NCI-H748 (cell line): Measurements from ENCODE around the gene SLIT3.

Source experiments
- DNase-seq: peaks from one replicate; lab custom pipeline; 2025; ENCODE audit not compliant: unreplicated experiment; lab: John Stamatoyannopoulos, UW

SLIT3 gene

DNA sequence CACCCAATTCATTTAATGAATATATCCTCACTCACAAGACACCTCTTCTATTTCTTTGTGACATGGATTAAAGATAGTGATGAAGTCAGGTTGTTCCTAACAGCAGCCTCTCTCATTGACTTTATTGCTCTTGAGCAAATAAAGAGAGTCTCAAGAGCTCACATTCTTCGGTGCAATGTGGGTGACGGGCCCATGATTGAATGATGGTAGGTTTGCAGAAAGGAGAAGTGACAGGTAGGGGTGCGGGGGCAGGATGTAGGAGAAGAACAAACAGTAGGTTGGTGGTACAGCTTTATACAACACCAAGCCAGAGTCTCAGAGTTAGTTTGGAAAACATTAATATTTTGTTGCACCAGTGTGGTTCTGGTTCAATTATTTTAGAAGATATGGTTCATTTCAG lies 122.2 kb downstream of the SLIT3 start:
- no peak for DNase-seq

DNA sequence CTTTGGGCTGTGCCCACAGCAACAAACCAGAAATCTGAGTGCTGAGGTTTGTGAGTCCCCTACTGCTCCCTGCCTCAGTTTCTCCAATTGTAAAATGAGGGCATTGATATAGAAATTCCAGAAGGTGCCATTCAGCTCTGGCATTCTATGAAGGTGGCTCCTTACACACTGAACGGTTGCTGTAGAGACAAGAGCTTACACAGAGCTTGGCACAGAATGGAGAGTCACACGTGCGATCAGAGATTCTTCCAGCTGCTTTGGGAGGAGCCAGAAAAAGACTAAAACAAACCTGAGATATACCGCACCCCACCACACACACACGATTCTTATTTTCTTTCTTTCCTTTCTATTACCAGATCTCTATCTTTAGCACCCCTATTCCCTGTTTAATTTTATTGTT lies 122.7 kb downstream of the SLIT3 start:
- no peak for DNase-seq

DNA sequence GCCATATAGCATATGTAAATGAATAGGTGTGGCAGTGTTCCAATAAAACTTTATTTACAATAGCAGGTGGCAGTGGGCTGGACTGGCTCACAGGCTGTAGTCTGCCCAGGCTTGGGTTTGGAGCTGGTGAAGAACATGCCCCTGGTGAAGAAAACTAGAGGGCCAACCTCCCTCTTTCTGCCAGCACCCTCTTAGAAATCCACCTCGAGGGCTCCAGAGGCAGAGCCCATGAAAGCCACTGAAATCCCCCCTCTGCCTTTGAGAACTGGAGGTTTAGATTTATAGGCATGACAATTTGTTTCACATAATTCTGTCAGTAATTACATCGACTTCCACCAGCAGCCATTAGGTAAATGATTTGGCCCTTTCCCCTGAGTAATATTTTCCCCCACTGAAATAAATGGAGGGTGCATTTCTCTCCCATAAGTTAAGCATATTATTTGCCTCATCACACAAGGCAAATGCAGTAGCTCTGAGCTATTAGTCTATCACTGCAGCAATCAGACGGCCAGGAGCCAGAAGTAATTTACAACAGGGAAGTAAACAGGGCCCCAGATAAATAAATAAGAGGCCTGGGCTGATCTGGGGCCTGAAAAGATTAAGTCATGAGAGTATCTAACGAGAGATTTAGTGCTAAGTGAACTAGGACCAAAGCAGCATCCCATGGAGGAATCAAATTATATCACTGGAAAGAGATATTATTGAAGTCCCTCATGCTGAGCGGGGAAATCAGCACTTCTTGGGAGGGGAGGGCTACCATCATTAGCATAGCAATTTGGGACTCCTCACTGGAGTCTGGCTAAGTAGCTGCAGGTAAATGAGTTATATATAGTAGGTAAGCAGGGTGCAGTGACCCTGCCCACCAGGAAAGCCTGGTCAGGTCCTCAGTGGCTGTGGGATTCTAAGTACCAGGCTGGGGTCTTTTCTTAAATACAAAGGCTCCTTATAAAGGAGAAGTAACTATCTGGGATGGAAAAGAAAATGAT lies 123.9 kb downstream of the SLIT3 start:
- DNase-seq, result no peak

DNA sequence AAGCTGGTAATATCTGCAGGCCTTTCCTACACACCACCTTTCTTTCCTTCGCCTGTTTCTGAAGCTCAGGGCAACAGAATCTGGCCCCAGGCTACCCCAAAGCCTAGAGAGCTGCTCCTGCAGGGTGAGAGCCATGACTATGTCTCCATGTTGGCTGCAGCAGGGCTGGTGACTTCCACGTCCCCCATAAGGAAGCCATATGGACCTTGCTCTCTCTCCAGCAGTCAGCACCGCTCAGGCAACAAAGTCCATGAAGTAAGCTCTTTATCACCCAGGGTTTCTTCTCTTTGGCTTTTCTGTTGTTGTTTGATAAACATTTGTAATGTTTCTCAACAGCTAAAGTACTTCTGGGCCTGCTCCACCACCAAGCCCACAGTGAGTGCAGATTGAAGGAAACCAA lies 125.2 kb downstream of the SLIT3 start:
- DNase-seq, result no peak

DNA sequence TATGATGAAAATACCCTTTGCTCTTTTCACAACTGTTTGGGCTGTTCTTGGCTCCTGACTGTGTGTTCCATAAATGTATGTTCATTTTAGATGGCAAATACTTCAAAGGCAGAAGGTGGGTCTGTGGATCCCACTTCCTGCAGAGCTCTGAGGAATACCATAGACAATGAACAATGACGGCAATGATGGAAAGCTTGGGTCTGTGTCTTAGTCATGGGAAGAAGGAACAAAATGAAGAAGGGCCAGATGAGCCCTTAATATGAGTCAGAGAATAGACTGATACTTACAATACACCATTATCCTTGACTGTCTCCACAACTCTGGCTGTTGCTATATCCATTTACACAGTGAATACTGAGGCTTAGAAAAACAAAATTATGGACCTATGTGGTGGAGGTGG lies 126.0 kb downstream of the SLIT3 start:
- no peak for DNase-seq

DNA sequence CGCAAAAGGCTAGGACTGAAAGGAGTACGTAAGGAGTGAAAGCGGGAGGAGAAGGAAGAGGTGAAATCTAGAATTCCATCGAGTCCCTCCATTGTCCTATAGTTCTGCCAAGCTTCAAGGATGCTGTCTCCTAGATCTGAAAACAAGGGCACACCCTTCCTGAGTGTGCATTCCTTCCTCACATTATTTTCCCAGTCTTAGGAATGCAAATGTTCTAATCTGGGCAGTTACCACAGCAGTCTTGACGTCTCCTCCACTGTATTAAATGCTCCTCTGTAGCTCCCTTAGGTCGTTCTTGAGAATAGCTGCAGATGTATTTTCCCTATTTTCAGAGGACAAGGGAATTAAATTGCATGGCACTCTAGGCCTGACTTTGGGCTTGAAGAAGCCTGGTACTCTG lies 127.6 kb downstream of the SLIT3 start:
- no peak for DNase-seq

DNA sequence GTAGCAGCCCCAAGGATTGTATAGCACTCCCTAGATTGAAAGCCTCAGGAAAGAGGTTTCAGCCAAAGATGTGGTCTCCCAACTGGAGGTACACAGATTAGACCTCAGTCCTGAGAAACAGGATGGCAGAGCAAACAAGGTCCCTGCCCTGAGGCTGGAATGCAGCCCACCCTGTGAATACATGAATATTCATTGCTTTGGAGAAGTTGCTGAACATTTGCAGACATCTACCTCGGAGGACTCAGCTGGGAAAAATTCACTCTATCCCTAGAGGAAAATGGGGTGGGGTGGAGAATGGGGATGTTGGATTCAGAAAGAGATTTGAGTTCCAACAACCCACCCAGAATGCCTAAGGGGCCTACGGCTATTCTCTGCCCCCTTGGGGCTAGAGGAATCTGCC lies 129.4 kb downstream of the SLIT3 start:
- no peak for DNase-seq

DNA sequence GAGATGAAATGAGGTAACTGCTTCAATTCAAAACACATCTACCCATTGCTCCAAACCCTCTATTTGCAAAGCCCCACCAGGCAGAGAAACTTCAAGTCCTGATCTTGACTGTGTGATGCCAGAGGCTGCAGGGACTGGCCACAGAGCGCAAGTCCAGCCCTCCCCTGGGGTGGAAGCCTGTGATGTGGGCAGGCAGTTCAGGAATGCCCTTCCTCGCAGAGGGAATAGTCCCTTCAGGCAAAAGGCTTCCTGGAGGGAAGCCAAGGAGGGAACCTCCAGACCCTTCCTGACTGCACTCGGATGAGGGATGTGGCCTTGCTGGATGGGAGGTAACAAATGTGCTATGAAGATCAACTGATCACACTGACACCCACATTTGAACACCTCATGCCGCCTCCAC lies 131.2 kb downstream of the SLIT3 start:
- DNase-seq, result no peak

DNA sequence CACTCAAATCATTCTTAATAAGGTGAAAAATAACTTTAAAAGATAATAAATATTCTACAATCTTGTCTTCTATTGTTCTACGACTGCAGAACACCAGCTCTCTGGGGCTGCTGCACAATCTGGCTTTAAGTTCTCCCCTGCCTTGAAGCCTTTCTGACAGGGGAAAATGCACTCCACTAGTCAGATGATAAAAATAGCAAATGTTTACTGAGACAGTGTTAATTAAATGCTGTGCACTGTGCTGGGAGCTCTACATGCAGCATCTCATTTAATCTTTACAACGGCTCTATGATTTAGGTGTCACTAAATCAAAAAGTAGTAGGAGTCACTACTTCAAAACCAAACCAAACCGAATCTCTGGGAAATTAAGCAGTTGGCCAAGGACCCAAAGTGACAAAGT lies 132.7 kb downstream of the SLIT3 start:
- no peak for DNase-seq

DNA sequence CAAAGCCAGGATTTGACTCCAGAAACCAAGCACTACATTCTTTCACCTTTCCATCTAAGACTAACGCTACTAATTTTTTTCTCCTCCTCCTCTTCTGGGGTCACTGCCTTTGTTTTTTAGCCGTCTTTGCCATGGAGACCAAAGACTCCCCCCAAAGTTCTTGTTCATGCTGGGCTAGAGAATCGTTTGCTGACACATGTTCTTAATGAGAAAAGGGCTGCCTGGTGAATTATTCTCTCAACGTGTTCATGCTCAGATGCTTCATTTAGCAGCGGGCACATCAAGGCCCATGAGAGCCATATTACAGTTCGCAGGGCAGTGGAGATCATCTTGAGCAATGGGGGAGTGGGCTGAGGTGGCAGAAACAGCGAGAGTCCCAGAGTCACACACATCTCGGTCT lies 134.9 kb downstream of the SLIT3 start:
- no peak for DNase-seq

DNA sequence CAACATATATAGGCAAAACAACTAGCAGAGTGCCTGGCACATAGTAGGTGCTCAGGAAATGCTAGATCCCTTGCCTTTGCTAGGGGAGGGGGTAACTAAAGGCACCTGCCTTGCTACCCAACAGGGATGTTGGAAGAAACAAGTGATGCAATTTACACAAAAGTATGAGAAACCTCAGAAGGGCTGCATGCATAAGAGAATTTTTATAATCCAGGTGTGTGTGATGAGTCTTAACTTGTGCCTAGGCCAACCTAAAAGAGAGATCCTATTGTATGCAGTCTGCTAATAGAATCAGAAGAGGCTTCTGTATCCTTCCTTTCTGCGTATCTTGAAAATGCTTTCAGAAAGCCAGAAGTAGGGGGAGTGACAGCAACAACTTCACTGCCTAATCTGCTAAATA lies 135.9 kb downstream of the SLIT3 start:
- DNase-seq, result no peak

DNA sequence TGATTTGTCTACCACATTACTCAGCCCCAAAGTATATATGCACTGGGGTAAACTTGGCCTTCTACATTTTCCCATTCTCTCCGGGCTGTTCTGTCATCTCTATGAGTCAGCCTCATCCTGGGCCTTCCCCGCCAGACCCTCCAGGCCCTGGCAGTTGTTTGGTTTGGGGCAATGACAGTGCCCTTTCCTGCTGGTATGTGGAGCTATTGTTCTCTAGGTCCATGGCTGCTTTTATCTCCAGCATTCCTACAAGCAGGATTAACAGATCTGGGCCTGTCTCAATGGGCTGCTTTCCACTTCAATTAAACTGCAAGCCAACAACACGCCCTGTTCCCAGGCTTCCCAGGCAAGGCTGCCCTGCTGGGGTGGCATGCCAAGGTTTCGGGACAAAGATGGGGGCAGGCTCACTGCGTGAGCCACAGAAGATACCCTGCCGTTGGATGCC lies 136.4 kb downstream of the SLIT3 start:
- DNase-seq, result no peak

DNA sequence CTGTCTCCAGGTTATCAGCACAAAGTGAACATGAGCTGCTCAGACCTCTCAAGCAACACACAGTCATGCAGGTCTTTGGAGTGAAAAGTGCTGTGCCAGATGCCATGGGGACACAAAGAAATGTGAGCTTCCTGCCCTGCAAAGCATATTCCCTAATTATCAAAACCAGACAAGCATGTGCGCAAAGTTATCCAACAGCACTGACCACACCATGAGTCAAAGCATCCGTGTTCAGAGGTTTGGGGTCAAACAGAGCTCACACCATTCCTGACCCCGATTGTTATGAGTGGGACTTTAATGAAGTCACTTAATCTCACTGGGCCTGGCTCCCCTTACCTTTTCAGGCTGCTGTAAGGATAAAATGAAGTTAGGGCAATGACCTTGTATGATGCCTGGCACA lies 138.5 kb downstream of the SLIT3 start:
- no peak for DNase-seq

DNA sequence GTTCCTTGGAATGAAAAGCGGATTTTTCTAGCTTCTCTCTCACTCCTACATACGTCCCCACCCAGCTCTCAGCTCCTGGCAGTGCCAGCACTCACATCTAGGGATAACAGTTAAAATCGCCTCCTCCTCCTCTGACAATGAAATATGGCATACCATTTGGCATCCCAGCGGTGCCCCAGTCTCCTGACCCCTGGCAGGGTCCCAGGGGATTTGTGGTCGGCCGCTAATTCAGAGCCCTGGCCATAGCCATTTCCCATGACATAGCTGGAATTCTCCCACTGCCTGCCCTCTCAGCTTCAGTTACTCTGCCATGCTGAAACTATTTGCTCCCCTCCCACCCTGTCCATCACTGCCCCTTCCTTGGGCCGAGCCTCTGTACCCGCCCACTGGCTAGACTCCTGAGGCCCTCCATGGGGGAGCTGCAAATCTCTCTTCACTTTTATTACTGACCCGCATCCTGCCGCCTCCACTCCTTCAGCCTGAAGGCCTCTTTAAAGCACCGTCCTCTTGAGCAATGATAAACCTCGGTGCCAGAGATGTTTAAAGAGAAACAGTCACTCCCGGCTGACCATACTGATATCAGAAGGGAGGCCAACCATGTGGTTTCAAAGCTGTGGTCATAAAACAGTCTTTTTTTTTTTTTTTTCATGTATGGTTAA lies 139.8 kb downstream of the SLIT3 start:
- no peak for DNase-seq

DNA sequence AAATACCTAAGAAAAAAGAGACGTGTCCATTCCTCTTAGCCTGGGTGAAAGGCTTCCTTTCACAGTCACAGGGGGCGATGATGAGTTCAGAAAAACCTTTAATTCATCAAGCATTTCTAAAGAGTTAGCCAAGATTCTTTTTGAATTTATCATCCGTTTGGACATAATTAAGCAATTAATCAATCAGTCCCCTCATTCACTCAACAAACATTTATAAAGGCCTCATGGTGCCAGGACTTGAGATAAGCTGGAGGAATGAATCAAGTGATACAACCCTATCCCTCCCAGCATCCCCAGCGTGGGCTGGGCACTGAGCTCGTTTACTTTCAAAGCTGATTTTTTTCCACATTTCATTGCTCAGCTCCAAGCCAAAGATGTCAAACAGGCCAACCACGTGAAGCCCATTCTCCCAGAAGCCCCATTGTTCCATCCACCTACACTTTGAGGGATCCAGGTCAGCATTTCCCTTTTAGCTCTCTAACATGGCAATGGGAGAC lies 140.5 kb downstream of the SLIT3 start:
- no peak for DNase-seq

DNA sequence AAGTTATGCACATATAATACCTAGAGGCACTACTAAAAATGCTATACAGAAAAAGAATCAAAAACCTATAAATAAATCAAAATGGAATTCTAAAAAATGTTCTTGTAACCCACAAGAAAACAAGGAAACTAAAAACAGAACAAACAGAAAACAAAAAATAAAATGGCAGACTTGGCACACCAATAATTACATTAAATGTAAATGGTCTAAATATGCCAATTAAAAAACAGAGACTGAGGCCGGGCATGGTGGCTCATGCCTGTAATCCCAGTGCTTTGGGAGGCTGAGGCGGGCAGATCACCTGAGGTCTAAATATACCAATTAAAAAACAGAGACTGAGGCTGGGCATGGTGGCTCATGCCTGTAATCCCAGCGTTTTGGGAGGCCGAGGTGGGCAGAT lies 142.2 kb downstream of the SLIT3 start:
- DNase-seq, result no peak

DNA sequence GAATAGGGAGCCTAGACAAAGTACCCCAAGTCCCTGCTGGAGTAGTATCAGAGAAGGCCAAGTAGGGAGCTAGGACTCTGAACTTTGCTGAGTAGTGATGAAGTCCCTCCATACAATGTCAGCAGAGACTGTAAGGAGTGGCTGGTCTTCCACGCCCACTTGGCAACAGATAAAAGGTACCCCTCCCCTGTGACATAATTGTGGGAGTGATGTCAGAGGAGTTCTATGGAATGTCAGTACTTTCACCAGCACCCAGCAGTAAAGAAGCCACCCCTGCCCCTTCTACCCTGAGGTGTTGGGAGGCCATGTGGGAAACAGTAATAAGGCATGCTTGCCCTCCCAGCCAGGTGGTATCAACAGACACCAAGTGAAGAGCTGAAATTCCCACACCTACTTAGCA lies 143.9 kb downstream of the SLIT3 start:
- no peak for DNase-seq

DNA sequence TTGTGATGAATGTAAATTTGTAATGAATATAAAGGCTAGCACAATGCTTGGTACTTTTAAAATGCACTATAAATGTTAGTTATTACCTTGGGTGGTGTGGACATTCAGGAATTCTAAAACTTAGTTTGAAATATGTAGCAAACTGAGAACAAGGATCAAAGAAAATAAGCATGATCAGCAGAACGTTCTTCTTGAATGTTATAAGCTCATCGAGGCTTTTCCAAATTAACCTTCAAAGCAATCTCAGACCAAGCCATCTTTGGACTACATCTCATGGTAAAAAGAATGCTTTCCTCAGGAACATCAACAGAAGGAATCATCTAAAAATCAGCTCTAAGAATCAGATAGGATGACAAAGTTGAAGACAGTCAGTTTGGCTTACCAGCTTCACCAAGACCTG lies 146.3 kb downstream of the SLIT3 start:
- no peak for DNase-seq

DNA sequence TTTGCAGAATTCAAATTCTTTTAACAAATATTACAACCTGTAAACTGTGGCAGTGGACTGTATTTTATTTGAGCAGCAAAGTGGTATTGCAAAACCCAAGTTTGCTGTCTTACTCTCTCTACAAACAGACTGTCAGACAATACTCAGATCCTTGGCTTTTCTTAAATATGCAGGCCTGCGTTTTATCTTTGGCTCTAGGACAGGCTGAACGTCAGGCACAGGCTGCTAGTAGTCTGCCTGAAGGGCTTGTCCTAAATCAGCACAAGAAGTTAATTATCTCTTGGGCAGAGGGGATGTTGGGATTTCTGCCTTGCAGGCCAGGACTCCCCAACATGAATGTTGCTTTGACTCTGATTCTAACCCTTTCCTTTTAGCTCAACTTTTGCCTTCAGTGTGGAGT lies 147.5 kb downstream of the SLIT3 start:
- DNase-seq, result no peak

DNA sequence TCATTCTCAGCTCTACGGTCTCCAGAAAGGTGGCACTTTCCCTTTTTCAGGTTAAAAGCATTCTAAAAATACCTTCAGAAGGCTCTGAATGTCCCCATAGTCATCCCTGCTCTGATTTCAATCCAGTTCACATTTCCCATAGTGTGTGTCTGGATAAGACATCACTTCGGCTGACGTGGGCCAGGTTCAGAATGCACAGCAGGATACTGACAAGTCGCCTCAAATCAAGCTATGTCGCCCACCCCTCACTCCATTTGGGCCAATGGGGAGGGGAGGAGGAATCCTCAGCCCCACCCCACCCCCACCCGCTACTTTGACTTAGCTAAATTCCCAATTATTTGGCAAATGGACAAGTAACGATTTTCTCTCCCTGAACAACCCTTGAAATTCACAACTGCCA lies 148.0 kb downstream of the SLIT3 start:
- DNase-seq, result no peak

DNA sequence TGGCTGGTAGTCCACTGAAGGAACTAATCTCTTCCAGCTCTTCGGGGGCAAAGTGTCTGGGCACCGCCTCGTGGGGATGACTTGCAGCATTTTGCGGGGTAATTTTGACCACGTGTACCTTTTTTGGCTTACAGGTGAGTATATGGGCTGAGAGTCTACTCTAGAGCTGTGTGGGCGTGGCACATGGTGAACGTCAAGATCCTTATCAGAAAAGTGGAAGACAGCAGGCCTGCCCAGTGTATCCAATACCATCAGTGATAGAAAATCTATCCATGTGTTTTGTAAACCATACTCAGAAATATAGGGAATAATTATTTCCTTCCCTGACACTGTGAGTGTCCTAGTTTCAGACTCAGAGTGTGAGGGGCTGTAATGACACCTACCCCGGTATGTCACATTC lies 148.5 kb downstream of the SLIT3 start:
- no peak for DNase-seq
